T1000 (cell line): ENCODE results near the gene ZNF668.

ENCODE experiments used
- DNase-seq: peaks from one replicate; lab custom pipeline; 2025; ENCODE audit warnings: mixed read lengths; lab: John Stamatoyannopoulos, UW

ZNF668 gene

DNA sequence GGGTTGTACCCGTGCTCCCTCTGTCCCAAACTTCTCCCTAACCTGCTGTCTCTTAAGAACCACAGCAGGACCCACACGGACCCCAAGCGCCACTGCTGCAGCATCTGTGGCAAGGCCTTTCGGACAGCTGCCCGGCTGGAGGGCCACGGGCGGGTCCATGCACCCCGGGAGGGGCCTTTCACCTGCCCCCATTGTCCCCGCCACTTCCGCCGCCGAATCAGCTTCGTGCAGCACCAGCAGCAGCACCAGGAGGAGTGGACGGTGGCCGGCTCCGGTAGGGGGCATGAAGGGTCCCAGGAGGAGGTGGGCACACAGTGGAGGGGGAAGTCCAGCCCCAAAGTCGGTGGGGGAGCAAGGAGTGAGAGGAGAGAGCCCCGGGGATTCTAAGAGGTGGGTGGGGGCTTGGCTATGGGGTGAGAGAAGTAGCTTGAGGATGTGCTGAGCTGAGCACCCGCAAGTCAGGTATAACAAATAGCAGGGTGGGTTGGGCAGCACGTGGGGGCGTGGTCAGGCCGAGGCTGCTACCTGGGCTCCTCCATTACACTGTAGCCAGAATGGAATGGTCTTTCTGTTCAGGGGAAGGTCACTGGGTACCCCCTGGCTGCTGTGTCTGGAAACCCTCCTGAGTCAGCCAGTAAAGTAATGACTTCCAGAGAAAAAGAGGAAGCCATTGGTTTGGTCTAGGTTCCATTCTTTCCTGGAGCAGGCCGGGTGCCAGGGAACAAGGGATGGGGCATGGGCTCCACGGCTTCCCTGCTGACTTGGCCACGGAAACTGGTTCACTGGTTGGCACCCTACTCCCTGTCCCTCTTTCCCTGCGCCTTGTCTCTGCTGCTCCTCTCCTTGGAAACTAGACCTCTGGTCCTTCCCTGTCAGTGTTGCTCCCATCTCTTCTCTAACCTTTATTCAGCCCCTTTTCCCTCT is 7.7 kb upstream of the ZNF668 start:
- no peak for DNase-seq

- DNase-seq: no peak
These were observed 6.8 kb upstream of the ZNF668 start for GRCh38 chr16:31080756-31081419.

GRCh38 chr16:31080035-31080629 is 6.1 kb upstream of the ZNF668 start:
- DNase-seq: no peak

- no peak for DNase-seq
These were observed 5.4 kb upstream of the ZNF668 start for GRCh38 chr16:31079342-31079944.

- DNase-seq: no peak
These were observed 4.7 kb upstream of the ZNF668 start for GRCh38 chr16:31078597-31079341.

- no peak for DNase-seq
These were observed 3.8 kb upstream of the ZNF668 start for GRCh38 chr16:31077592-31078396.

DNA sequence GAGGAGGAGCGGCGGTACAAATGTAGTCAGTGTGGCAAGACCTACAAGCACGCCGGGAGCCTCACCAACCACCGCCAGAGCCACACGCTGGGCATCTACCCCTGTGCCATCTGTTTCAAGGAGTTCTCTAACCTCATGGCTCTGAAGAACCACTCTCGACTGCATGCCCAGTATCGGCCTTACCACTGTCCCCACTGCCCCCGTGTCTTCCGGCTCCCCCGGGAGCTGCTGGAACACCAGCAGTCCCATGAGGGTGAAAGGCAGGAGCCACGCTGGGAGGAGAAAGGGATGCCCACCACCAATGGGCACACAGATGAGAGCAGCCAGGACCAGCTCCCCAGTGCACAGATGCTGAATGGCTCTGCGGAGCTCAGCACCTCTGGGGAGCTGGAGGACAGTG is 3.0 kb upstream of the ZNF668 start:
- no peak for DNase-seq

DNA sequence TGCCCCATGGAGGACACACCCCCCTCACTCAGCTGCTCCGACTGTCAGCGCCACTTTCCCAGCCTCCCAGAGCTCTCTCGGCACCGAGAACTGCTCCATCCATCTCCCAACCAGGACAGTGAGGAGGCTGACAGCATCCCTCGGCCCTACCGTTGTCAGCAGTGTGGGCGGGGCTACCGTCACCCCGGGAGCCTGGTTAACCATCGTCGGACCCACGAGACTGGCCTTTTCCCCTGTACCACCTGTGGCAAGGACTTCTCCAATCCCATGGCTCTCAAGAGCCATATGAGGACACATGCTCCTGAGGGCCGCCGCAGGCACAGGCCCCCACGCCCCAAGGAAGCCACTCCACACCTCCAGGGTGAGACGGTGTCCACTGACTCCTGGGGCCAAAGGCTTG is 2.3 kb upstream of the ZNF668 start:
- DNase-seq: no peak

- DNase-seq: no peak
These were observed 759 bp upstream of the ZNF668 start for GRCh38 chr16:31074814-31075183.

DNA sequence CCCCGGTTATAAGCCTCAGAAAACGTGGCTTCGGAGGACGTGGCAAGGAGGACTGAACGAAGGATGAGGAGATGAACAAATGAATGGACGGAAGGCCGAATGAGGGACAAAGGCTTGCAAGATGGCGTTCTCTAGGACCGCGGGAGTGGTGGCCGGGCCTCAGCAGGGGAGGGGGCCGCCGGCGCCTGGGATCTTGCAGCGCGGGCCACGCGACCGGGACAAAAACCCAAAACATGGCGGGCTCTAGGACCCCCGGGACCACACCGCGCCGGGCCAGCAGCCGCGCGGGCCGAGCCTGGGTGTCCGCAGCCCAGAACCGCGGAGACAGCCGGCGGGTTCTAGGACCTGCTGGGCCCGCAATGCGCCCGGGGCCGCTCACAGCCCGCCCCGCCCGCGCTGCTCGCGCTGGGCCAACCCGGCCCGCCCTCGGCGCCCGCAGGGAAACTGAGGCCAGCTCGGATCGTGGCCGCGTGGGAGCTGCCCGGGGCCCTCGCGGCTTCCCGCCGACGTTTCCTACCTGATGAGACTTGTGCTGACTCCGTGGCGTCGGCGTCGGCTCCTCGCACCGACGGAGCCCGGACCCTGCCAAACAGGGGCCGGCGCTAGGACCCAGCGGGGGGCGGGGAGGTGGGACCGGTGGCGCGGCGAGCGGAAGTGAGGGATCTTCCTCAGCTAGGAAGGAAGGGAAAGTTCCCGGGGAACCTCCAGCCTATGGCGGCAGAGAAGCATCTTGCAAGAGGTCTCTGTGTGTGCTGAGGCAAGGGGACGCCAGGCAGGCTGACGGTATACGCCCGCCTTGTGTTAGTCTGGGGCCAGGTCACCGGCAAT is 684 bp downstream of the ZNF668 start:
- peak; percentile 88 for DNase-seq

GRCh38 chr16:31072540-31073141 is 1.4 kb downstream of the ZNF668 start:
- DNase-seq: no peak

GRCh38 chr16:31071861-31072260 is 2.2 kb downstream of the ZNF668 start:
- DNase-seq: no peak

DNA sequence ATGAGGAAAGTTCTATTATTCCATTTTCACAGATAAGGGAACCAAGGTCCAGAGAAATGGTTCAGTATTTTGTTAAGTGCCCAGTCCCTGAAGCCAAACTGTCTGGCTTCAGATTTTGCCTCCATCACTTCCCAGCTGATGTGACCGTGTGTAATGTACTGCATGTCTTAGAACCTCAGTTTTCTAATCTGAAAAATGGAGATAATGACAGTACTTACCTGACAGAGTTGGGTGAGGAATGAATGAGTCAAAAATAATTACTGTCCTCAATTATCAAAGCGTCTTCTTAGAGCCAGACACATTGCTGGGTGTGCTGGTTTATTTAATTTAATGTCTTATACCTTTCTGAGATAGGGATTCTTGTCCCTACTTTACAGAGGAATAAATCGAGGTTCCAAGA is 6.7 kb downstream of the ZNF668 start:
- no peak for DNase-seq

DNA sequence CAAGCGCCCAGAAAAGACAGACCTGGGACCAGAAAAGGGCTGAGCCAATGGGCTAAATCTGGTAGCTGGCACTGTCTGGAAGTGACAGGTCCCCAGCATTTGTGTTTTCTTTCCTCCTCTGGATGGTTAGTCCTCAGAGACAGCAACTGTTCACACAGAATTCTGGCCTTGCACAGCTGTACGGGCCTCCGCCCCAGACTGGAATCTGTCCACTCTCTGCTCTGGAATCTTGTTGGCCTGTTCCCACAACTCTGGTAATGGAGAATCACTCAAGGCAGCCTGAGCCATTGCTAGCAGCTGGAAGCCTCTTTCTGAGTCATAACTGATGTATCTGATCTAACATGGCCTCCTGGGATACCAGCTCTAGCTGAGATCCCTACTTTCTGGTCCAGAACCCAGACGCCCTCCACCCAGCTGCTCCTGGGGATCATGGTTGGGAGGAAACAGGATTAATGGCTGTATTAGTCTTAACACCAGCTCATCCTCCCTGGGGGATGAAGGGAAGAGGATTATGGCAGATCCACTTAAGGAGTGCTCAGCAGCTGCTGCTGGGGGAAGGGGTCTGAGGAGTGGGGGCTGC is 9.1 kb downstream of the ZNF668 start:
- DNase-seq: peak; percentile 48

DNA sequence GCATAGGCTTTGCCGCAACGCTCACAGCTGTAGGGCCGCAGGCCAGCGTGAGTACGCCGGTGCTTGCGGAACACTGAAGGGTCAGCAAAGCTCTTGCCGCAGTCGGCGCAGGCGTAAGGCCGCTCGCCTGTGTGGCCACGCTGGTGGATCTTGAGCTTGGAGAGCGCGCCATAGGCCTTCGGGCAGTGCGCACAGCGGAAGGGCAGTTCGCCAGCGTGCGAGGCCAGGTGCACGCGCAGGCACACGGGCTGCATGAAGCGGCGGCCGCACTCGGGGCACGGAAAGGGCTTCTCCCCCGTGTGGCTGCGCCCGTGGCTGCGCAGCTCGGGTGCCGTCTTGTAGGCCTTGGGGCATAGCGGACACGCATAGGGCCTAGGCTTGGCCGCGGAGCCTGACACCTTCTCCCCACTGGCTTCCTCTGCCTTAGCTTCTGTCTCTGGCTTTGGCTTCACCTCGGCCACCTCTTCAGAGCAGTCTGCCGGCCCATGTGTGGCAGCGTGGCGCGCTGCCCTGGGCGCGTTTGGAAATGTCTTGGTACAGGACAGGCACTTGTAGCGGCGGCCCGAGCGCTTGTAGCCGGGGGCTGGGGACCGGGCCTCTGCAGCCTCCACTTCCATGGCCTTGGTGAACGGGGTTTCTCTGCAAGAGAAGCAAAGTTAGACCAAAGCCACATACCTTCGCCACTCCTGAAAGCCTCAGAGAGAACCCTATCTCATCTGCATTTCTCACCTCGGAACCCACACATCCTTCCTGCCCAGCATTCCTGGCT is 10.0 kb downstream of the ZNF668 start:
- no peak for DNase-seq

DNA sequence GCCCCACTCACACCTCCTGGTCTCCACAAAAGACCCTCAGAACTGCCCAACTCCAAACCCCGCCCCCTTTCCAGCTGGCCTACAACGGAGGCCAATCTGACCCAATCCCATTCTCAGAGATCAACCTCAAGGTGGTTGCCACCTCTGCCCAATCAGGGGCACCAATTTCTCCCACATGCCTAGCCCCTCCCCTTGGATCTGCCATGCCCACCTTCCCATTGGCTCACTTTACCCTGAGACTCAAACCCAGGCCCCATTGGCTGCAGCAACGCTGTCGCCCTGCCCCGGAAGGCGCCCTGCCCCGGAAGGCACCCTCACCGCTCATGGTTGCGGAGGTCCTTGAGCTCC is 10.6 kb downstream of the ZNF668 start:
- no peak for DNase-seq

DNA sequence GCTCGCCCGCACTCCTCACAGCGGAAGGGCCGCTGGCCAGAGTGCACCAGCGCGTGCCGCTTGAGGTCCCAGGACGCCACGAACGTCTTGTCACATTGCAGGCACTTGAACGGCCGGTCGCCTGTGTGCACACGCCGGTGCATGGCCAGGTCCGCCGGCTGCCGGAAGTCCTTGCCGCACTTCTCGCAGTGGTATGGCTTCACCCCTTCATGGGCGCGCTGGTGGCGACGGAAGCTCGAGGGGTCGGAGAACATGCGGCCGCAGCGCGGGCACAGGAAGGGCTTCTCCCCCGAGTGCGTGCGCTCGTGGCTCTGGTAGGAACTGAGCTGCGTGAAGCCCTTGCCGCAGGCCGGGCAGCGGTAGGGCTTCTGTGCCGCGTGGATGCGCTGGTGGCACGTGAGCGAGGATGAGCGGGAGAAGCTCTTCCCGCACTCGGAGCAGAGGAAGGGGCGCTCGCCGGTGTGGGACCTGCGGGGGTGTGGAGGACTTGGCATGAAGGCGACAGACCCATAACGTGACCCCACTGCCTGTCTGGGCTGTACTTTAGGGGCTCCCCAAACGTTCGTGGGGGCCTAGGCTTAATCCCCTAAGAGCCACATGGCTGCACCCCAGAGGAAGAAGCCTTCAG is 12.1 kb downstream of the ZNF668 start:
- DNase-seq: no peak

GRCh38 chr16:31061126-31061812 is 12.8 kb downstream of the ZNF668 start:
- no peak for DNase-seq
